Measurements from ENCODE around the gene NUP210. TPM values are rescaled to one million over a fixed set of nuclear protein-coding genes. Genes with fewer than 3 reads are reported as not detected.

The NUP210 gene
- total and polyA plus RNA-seq, 2 experiments from 2014 or later: 13.8 to 73.9 TPM

DNA sequence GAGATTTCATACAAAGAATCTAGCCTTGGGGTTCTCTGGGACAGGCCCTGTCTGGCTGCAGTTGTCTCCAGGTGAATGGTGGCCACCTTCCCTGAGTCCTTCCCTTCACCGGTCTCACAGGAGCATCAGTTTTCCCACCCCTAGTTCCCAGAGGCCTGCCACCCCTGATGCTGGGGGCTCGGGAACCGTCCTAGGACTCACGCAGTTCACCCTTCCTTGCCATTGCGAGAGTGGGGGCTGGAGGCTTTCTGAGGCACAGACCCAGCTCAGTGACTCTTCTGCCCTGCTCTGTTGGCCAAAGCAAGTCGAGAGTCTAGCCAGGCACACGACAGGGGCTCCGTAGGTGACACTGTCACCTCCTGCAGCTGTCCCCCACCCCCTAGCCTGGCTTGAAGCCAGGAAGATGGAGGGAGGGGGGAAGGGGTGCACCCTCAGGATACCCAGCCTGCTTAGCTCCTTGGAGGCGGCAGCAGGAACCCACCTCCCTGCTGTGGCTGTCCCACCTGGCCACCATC, 130.3 kb downstream of the NUP210 start:
- DNase-seq (ENCODE audit: low spot score) (no peak), ATAC-seq (no peak)
- Histone ChIP-seq H3K4me1 (ENCODE audit: insufficient read depth) (peaks cover 9% of the 10 kb centered on the region; the same call in 1 of the 2 replicates), H3F3A (replicated peaks; ENCODE audit: low read depth) (no peaks in the 10 kb centered on the region), H3K27ac (ENCODE audit: low read depth) (no peak overlapping the region), H3K9me2 (ENCODE audit: insufficient read depth) (no peaks in the 10 kb centered on the region), H3K27me3 (ENCODE audit: insufficient read depth) (no peaks in the 10 kb centered on the region), H3K4me2 (no peak overlapping the region), H4K20me1 (replicated peaks; ENCODE audit: insufficient read depth) (no peaks in the 10 kb centered on the region), H3K36me3 (ENCODE audit: insufficient read depth) (no peaks in the 10 kb centered on the region), H2AFZ (no peak overlapping the region), H3K79me2 (replicated peaks; ENCODE audit: insufficient read depth) (no peaks in the 10 kb centered on the region), H3K4me3 (no peak overlapping the region)
- Mint-ChIP-seq H3K4me3 (no peak overlapping the region), H3K4me1 (peaks cover 14% of the 10 kb centered on the region), H3K9me3 (peaks cover 4% of the 10 kb centered on the region), H3K27ac (no peak overlapping the region), H3K27me3 (ENCODE audit: insufficient read depth, low read depth, poor library complexity) (peaks cover 2% of the 10 kb centered on the region), H3K36me3 (ENCODE audit: low read depth) (no peaks in the 10 kb centered on the region; the same call in 2 of the 3 replicates)
- TF ChIP-seq REST (IDR thresholded peaks at IDR 0.05; ENCODE audit: unreplicated experiment): no peak
- no peak for TF ChIP-seq ZNF331 (CRISPR knock-in tag; IDR thresholded peaks at IDR 0.05; ENCODE audit: low read depth)
- TF ChIP-seq ZNF114 (CRISPR knock-in tag; IDR thresholded peaks at IDR 0.05): no peak
- no peak for TF ChIP-seq STAT1 (IDR thresholded peaks at IDR 0.05; ENCODE audit: unreplicated experiment)
- TF ChIP-seq, protein P1, sequence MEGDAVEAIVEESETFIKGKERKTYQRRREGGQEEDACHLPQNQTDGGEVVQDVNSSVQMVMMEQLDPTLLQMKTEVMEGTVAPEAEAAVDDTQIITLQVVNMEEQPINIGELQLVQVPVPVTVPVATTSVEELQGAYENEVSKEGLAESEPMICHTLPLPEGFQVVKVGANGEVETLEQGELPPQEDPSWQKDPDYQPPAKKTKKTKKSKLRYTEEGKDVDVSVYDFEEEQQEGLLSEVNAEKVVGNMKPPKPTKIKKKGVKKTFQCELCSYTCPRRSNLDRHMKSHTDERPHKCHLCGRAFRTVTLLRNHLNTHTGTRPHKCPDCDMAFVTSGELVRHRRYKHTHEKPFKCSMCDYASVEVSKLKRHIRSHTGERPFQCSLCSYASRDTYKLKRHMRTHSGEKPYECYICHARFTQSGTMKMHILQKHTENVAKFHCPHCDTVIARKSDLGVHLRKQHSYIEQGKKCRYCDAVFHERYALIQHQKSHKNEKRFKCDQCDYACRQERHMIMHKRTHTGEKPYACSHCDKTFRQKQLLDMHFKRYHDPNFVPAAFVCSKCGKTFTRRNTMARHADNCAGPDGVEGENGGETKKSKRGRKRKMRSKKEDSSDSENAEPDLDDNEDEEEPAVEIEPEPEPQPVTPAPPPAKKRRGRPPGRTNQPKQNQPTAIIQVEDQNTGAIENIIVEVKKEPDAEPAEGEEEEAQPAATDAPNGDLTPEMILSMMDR (conservative IDR thresholded peaks at IDR 0.05; ENCODE audit: low read depth in 2 of 2): no peak
- TF ChIP-seq CREB1 (CRISPR knock-in tag; IDR thresholded peaks at IDR 0.05; ENCODE audit: low read depth): no peak

- H3K4me2 ChIP-seq: no peak overlapping the region
- H4K20me1 ChIP-seq (replicated peaks; ENCODE audit: insufficient read depth): no peaks in the 10 kb centered on the region
- no peaks in the 10 kb centered on the region for H3K36me3 ChIP-seq (ENCODE audit: insufficient read depth)
- no peak for DNase-seq (ENCODE audit: low spot score)
- no peak overlapping the region for H2AFZ ChIP-seq
- H3K27me3 Mint-ChIP-seq (ENCODE audit: insufficient read depth, low read depth, poor library complexity): peaks cover 10% of the 10 kb centered on the region
- no peaks in the 10 kb centered on the region for H3K79me2 ChIP-seq (replicated peaks; ENCODE audit: insufficient read depth)
- H3K36me3 Mint-ChIP-seq (ENCODE audit: low read depth): peaks cover 8% of the 10 kb centered on the region
- no peak overlapping the region for H3K4me3 Mint-ChIP-seq
- H3K9me2 ChIP-seq (ENCODE audit: insufficient read depth): no peaks in the 10 kb centered on the region
- peaks cover 14% of the 10 kb centered on the region for H3K4me1 Mint-ChIP-seq
- H3K27ac Mint-ChIP-seq: no peak overlapping the region
- peaks cover 12% of the 10 kb centered on the region for H3K9me3 Mint-ChIP-seq
- no peaks in the 10 kb centered on the region for H3F3A ChIP-seq (replicated peaks; ENCODE audit: low read depth)
- ATAC-seq: no peak
- H3K4me1 ChIP-seq (ENCODE audit: insufficient read depth): peaks cover 9% of the 10 kb centered on the region; the same call in 1 of the 2 replicates
- H3K27me3 ChIP-seq (ENCODE audit: insufficient read depth): peaks cover 4% of the 10 kb centered on the region
- no peak overlapping the region for H3K4me3 ChIP-seq
- no peak overlapping the region for H3K27ac ChIP-seq (ENCODE audit: low read depth)
- TF ChIP-seq ZNF114 (CRISPR knock-in tag; IDR thresholded peaks at IDR 0.05) (no peak), EZH2phosphoT487 (IDR thresholded peaks at IDR 0.05; ENCODE audit: unreplicated experiment) (no peak), JUNB (IDR thresholded peaks at IDR 0.05; ENCODE audit: unreplicated experiment) (no peak), POLR2AphosphoS5 (IDR thresholded peaks at IDR 0.05; ENCODE audit: low read depth) (no peak)
- TF ChIP-seq, protein P1 (conservative IDR thresholded peaks at IDR 0.05; ENCODE audit: low read depth in 2 of 2): no peak
Measured at GRCh38 chr3:13288732-13289718, 131.1 kb downstream of the NUP210 start.

Data from GM23338 (cell line).